Measurements from ENCODE around the gene CACNA1H. TPM values are rescaled to one million over a fixed set of nuclear protein-coding genes. Genes with fewer than 3 reads are reported as not detected.

Gene CACNA1H
- 4.2 TPM for total RNA-seq
- long read RNA-seq, partial matches to known transcripts: 22 of 23 reads
- long read RNA-seq, other reads (novel, unspliced or antisense): 1 of 23 reads

DNA sequence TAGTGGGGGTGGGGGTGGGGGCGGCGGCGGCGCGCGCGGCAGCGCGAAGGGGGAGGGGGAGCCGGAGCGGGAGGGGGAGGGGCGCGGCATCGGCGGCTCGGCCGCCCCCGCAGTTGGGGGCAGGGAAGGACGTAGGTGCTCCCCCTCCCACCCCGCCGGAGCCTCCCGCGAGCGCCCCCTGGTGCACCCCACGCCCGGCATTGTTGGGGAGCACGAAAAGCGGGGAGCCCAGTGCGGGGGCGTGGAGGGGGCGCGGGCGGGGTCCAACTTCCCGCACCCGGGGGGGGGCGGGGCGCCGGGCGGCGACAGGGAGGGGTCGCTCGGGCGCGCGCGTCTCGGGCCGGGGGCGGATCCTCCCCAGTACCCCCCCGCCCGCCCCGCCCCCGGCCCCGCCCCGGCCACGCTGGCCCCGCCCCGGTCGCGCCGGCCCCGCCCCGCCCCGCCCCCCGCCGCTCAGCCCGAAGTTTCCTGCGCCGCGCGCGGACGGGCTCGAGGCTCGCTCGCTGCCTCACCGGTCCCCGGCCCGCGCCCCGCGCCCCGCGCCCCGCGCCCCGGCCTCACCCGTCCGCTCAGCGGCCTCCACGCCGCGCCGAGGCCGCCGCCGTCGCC lies at the start of gene CACNA1H:
CACNA1H (plus strand) TSS at position 456 of the 609 bp plus-strand sequence. CDS start 632 bp downstream, outside the sequence.
- intact Hi-C loops (cut with DNase I): no loop called here
- no peak for DNase-seq
- ATAC-seq (ENCODE audit: poor library complexity): peak; percentile 23

DNA sequence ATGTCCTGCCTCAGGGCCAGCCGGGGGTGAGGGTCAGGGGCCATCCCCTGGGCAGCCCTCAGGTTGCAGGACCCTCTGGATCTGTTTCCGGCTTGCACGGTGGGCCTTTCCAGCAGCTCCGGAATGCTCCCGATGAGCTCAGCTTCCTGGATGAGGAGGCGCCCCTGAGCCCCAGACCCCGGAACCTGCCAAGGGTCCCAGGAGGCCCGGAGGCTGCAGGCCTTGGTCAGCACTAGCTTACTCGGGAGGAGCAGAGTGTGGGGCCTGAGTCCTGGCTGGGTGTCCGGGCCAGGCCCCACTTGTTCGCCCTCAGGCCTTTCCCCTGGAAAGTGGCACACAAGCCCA lies 49.3 kb upstream of the CACNA1H start:
- intact Hi-C loops (cut with DNase I): no loop called here
- ATAC-seq (ENCODE audit: poor library complexity) (no peak), DNase-seq (no peak)

DNA sequence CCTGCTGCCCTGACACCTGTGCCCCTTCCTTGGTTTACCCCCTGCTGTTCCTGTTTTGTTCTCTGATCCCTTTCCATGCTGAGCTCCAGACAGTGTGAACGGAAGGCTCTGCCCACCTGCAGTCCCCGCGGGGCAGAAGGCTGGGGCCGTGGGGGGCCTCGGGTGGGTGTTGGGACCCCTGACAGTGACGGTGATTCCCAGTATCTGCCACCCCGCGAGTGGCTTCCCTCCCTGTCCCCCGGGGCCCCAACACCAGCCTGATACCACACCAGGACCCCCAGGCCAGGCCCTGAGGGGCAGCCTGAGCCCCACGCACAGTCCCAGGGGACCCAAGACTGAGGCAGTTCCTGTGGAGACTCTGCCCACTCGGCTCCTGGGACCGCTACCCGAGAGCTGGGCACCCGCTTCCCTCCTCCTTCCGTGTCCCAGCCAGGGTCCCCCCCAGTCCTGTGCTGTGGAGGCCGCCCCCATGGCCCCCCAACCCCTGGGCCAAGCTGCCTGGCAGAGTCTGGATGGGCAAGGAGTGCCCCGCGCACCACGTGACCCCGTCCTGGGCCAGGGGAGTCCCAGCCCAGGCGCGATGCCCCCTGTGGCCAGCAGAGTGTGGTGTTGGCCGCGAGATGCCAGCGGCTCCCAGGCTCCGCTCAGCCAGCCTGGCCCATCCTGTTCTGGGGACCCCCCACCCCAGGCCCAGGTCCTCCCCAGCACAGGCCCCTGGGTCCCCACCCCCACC lies 46.9 kb upstream of the CACNA1H start:
- intact Hi-C loops (cut with DNase I): loop anchor here (2.0 kb wide), 1 partner anchor 89 kb away; no protein-coding TSS in a partner anchor
- ATAC-seq (ENCODE audit: poor library complexity) (peak; percentile 76), DNase-seq (peak; percentile 68)

- intact Hi-C loops (cut with DNase I): loop anchor here (2.0 kb wide), 1 partner anchor 88 kb away; no protein-coding TSS in a partner anchor
- no peak for DNase-seq
Measured at GRCh38 chr16:1106659-1107058, 46.2 kb upstream of the CACNA1H start.

DNA sequence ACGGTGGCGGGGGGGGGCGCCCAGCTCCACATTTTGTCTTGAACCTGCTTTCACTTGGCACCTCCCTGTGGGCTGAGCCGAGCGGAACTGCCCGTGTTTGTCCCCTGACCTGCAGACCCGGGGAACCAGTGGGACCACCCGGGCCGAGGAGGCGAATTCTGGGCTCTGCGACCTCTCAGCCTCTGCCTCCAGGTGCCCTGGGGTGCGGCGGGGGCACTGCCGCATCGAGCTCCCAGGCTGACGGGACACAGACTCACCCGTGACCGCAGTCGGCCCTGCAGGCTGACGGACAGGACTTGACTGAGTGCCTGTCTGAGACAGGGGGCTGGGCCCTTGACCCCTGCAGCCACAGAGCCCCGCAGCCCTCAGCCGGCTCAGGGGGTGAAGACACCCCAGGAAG lies 45.8 kb upstream of the CACNA1H start:
- ATAC-seq (ENCODE audit: poor library complexity) (no peak), DNase-seq (no peak)
- intact Hi-C loops (cut with DNase I): loop anchor here (2.0 kb wide), 1 partner anchor 88 kb away; no protein-coding TSS in a partner anchor

More at GRCh38 chr16:1106659-1107058, 46.2 kb upstream of the CACNA1H start:
- ATAC-seq (ENCODE audit: poor library complexity): no peak

GRCh38 chr16:1107731-1108130 lies 45.2 kb upstream of the CACNA1H start:
- ATAC-seq (ENCODE audit: poor library complexity): no peak

GRCh38 chr16:1108299-1109252 lies 44.3 kb upstream of the CACNA1H start:
- peak; percentile 65 for DNase-seq
- ATAC-seq (ENCODE audit: poor library complexity): peak; percentile 51
- intact Hi-C loops (cut with DNase I): no loop called here

More at GRCh38 chr16:1107731-1108130, 45.2 kb upstream of the CACNA1H start:
- intact Hi-C loops (cut with DNase I): loop anchor here (2.0 kb wide), 1 partner anchor 87 kb away; no protein-coding TSS in a partner anchor
- no peak for DNase-seq

GRCh38 chr16:1109648-1110047 lies 43.3 kb upstream of the CACNA1H start:
- no peak for DNase-seq
- intact Hi-C loops (cut with DNase I): no loop called here
- ATAC-seq (ENCODE audit: poor library complexity): no peak

DNA sequence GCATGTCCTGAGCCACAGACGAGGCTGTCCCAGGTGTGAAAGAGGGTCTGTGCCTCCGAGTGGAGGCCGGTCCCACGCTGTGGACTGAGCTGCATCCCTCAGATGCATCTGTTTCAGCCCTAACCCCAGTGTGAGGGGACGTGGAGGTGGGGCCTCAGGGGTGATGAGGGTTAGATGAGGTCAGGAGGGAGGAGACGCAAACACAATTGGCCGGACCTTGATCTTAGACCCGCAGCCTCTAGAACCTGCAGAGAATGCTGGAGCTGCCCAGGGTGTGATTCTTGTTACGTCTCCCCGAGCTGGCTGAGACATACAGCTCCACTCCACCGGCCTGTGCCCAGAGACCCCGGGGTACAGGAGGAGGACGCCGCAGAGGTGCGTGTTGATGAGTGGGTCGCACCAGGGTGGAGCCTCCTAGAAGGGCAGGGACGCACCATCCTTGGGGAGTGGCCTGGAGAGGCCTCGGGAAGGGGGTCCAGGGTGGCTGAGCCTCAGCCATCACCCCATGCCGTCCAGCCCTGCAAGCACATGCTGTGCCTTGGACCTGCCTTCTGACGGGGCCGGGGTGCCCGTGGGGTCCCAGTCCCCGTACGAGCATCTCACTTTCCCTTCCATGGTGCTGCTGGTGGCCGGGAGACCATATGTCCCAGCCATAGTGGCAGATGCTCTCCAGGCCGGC lies 40.3 kb upstream of the CACNA1H start:
- intact Hi-C loops (cut with DNase I): no loop called here
- DNase-seq (no peak), ATAC-seq (ENCODE audit: poor library complexity) (no peak)

DNA sequence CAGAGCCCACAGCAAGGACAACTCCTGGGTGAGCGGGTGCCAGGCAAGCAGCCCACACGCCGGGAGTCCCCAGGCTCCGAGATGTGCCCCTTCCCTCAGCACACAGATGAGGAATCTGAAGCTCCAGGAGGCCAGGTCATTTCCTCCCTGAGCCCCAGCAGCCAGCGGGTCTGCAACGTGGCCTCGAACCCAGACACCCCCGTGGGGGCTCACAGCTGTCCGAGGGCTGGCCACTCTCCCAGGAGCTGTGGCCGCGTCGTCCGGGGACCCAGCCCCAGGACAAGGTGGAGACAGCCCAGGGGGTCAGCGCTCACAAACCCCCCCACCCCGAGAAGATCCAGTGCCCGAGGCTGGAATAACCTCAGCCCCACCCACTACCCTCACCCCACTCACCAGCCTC lies 39.4 kb upstream of the CACNA1H start:
- DNase-seq (no peak), ATAC-seq (ENCODE audit: poor library complexity) (no peak)
- intact Hi-C loops (cut with DNase I): no loop called here

GRCh38 chr16:1113889-1114526 lies 38.9 kb upstream of the CACNA1H start:
- intact Hi-C loops (cut with DNase I): no loop called here
- DNase-seq (no peak), ATAC-seq (ENCODE audit: poor library complexity) (no peak)

DNA sequence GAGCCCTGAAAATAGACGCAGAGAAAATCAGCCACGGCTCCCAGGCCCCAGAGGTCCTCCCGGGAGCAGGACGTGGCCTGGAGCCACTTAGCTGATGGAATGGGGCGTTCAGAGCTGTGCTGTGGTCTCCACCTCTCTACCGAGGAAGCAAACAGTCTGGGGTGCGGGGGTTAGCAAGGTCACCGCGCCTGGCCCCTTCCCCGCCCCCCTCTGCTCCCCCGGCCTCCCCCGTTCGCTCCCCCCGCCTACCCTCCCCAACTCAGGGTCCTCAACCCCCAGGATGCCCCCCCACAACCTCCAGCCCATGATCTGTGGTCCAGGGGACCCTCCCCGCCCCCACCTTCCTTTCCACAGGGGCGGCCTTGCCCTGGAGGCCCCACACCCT lies 36.2 kb upstream of the CACNA1H start:
- DNase-seq (no peak), ATAC-seq (ENCODE audit: poor library complexity) (no peak)
- intact Hi-C loops (cut with DNase I): no loop called here

DNA sequence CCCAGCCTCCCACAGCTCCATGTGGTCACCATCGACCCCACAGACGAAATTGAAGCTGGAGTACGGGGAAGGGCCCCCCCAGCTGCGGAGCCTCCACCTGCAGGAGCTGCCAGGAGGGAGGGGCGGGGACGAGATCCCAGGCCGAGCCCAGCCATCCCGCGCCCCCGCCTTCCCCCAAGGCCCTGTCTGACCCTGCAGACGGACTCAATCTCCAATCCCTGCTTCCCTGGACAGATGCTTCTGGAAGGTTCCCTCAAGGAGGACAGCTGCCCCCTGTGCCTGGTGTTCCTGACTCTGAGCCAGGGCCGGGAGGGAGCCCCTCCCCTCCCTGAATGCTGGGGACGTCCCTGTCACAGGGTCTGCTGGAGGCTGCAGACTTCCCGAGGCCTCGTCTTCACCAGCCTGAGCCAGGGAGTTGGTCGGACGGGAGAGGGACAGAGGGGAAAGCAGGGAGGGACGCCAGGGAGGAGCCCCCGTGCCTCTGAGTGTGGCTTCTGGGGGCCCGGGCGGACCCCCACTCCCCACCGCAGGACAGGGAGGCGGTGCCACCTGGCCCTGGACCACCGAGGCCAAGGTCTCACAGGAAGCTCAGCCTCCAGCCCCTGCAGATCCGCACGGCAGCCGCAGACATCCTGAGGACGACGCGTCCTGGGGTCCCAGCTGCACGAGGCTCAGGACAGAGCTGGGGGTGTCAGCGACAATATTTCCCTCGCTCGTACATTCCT lies 35.6 kb upstream of the CACNA1H start:
- intact Hi-C loops (cut with DNase I): no loop called here
- ATAC-seq (ENCODE audit: poor library complexity) (no peak), DNase-seq (no peak)

- DNase-seq (no peak), ATAC-seq (ENCODE audit: poor library complexity) (no peak)
- intact Hi-C loops (cut with DNase I): no loop called here
Measured at GRCh38 chr16:1117926-1118325, 35.0 kb upstream of the CACNA1H start.

DNA sequence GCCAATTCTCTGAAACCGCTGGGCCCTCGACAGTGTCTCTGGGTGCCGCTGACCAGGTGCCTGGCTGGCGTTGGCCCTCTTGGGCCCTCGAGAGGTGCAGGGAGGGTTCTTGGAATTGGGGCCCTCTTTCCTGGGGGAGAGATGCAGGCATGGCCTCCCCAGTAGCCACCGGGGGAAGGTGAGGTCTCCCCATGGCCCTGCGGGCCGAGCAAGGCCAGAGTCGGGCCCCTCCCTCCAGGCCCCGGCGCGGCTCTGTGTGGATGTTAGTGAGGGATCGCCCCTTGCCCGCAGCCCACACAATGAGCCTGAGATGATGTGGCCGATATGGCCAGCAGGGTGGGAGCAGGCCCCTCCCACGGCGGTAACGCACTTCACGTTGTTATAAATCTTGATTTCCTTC lies 33.8 kb upstream of the CACNA1H start:
- ATAC-seq (ENCODE audit: poor library complexity) (no peak), DNase-seq (no peak)
- intact Hi-C loops (cut with DNase I): no loop called here

DNA sequence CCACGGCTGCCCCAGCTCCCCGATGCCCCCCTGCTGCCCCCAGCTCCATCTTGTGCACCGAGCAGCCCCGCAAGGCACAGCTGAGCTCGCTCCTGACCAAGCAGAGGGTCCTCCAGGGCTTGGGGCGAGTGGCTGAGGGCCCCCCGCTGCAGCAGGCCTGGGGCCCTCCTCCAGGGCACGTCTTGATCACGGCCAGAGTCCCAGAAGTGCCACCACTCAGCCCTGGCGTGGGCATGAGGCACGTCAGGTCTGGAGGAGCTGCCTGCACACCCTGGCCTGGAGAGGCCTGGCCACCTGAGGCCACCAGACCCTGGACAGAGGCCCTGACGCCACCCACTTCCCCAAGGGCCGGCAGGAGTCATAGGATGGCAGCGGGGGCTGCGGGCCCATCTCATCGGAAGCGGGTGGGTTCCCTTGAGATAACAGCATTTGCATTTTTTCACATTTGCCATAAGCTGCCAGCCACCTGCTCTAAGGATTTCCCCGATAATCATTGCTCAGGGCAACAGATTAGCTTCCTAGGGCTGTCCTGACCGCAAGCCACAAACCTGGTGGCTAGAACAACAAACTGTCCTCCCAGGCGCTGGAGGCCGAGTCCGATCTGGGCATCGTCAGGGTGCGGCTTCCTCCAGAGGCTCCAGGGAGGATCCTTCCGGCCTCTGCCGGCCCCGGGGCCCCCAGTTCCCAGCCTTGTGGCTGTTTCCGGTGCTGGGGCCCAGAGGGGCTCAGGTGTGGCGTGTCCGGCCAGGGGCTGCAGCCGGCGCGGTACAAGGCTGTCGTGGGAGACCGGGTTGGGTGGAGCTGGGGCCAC lies 32.9 kb upstream of the CACNA1H start:
- DNase-seq: no peak
- ATAC-seq (ENCODE audit: poor library complexity): no peak
- intact Hi-C loops (cut with DNase I): no loop called here

DNA sequence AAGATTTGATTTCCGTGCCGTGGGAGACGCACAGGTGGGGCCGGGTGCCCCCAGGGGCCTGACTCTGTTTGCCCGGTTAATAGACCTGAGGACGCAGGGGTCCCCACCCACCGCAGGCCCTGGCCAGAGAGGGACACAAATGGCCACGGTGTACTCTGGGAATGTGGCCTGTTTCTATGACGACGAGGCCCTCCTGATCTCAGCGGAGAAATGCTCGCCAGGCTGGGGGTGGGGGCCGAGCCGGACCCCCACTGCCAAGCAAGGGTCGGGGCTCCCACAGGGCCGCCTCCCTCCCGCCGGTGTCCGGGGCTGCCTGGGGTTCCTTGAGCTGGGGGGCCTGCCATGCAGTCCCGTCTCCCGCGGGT lies 32.3 kb upstream of the CACNA1H start:
- no peak for ATAC-seq (ENCODE audit: poor library complexity)
- intact Hi-C loops (cut with DNase I): no loop called here
- DNase-seq: no peak
